Activated CD4-positive, alpha-beta T cell treated with anti-CD3 and anti-CD28 coated beads for 48 hours (primary cell): ENCODE data around the gene ARIH2.
"Not testable (repeated sequence)": the region's sequence is repeated elsewhere in the genome, so short reads cannot be mapped to it uniquely, and the experiment has no call there.

ENCODE experiments used
- DNase-seq: peaks from one replicate; pipeline ENCODE4 v3.0.0-alpha.2; 2020

The ARIH2 gene

GRCh38 chr3:48918388-48919214, at the start of gene ARIH2:
TSS of gene ARIH2 (plus strand) at chr3:48918842. CDS start at chr3:48927559, 8,717 bp downstream.
- peak; percentile 92 for DNase-seq

GRCh38 chr3:48877671-48878070, 41.0 kb upstream of the ARIH2 start:
- no peak for DNase-seq

GRCh38 chr3:48879307-48879993, 39.2 kb upstream of the ARIH2 start:
- no peak for DNase-seq

- no peak for DNase-seq
Measured at GRCh38 chr3:48879994-48880377, 38.7 kb upstream of the ARIH2 start.

GRCh38 chr3:48881006-48881405, 37.6 kb upstream of the ARIH2 start:
- DNase-seq: no peak

GRCh38 chr3:48881652-48882114, 37.0 kb upstream of the ARIH2 start:
- no peak for DNase-seq

GRCh38 chr3:48885753-48886152, 32.9 kb upstream of the ARIH2 start:
- DNase-seq: no peak

GRCh38 chr3:48891606-48892005, 27.0 kb upstream of the ARIH2 start:
- no peak for DNase-seq

- DNase-seq: no peak
Measured at GRCh38 chr3:48894516-48894915, 24.1 kb upstream of the ARIH2 start.

- DNase-seq: no peak
Measured at GRCh38 chr3:48896936-48897335, 21.7 kb upstream of the ARIH2 start.

- DNase-seq: no peak
Measured at GRCh38 chr3:48897460-48898376, 20.9 kb upstream of the ARIH2 start.

GRCh38 chr3:48898383-48899234, 20.0 kb upstream of the ARIH2 start, which contains the start of gene SLC25A20:
TSS of gene SLC25A20 (minus strand) at chr3:48898882. CDS start at chr3:48898794, 88 bp downstream.
- peak; percentile 95 for DNase-seq

GRCh38 chr3:48899273-48899672, 19.4 kb upstream of the ARIH2 start:
- no peak for DNase-seq

GRCh38 chr3:48907026-48907425, 11.6 kb upstream of the ARIH2 start:
- not testable (repeated sequence) for DNase-seq

- peak; percentile 43 for DNase-seq
Measured at GRCh38 chr3:48915296-48915695, 3.3 kb upstream of the ARIH2 start.

GRCh38 chr3:48919215-48920138, 835 bp downstream of the ARIH2 start:
- DNase-seq: peak; percentile 72

GRCh38 chr3:48926425-48927392, 8.1 kb downstream of the ARIH2 start:
- peak; percentile 43 for DNase-seq

GRCh38 chr3:48927928-48928327, 9.3 kb downstream of the ARIH2 start:
- no peak for DNase-seq

- no peak for DNase-seq
Measured at GRCh38 chr3:48928679-48929078, 10.0 kb downstream of the ARIH2 start.
